BLaER1 treated with 17β-estradiol and CSF1 and Interleukin-3, amounts not matched to agents 10 nM and 100 nM (cell line): ENCODE data around the gene GEMIN7.

Experiments
- H3K27ac ChIP-seq, 11 experiments: shearing (Covaris generic); formaldehyde crosslinking; 2 replicates each; pipeline ENCODE4 v1.8.1; 2022
- H3K27me3 ChIP-seq, 11 experiments: shearing (Covaris generic); formaldehyde crosslinking; 2 replicates each; pipeline ENCODE4 v1.8.1; 2022
- H3K36me3 ChIP-seq, 11 experiments: shearing (Covaris generic); formaldehyde crosslinking; 2 replicates each; pipeline ENCODE4 v1.8.1; 2022
- H3K4me1 ChIP-seq, 10 experiments: shearing (Covaris generic); formaldehyde crosslinking; 2 replicates each; pipeline ENCODE4 v1.8.1; 2022
- H3K4me2 ChIP-seq, 11 experiments: shearing (Covaris generic); formaldehyde crosslinking; 2 replicates each; pipeline ENCODE4 v1.8.1; 2022
- H3K4me3 ChIP-seq, 10 experiments: shearing (Covaris generic); formaldehyde crosslinking; 2 replicates each; pipeline ENCODE4 v1.8.1; 2022
- H3K9ac ChIP-seq, 11 experiments: shearing (Covaris generic); formaldehyde crosslinking; 2 replicates each; pipeline ENCODE4 v1.8.1; 2022
- H3K9me3 ChIP-seq, 11 experiments: shearing (Covaris generic); formaldehyde crosslinking; replicated peaks in 1 of 11; 2 replicates each; pipeline ENCODE4 v1.8.1; 2022
- H4K20me1 ChIP-seq, 11 experiments: shearing (Covaris generic); formaldehyde crosslinking; 2 replicates each; pipeline ENCODE4 v1.8.1; 2022
- Cebpa-rat ChIP-seq, 11 experiments: shearing (Covaris generic); IDR thresholded peaks; 2 replicates each; pipeline ENCODE4 v1.8.1; 2022

The GEMIN7 gene

DNA sequence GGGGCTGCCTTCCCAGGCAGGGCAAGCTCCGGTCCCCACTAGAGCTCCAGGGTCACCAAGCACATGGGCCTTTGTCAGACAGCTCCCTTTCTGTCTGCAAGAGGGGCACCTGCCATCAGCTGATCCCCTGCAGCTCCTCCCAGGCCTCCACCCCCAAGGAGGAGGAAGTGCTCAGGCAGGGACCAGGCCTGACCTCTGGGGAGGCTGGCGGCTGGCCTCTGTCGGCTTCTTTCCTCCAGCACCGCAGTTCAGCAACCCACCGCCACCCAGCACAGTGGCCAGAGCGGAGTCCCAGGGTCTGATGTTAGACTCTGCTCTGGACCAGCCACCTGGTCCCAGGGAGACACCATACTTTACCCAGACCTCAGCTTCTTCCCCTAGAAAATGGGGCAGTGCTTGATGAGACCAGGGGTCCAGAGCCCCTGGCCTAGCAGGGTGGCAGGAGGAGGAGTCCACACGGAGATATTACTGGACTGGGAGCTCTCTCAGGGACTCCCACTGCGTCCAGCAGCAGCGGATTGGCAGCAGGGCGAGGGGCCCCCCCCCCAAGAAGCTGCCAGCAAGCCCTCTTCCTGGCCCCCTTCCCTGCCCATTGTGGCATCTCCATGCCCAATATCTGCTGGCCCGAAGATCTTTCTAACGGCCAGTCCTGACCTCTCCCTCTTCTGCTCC is 57.6 kb downstream of the GEMIN7 start:
- peaks cover 12 to 29% (median 20%) of the 10 kb centered on the region in 11 experiments for H3K36me3 ChIP-seq
- H3K9me3 ChIP-seq, result no peaks in the 10 kb centered on the region
- H3K9ac ChIP-seq, result peak overlapping the region; percentile 57 to 74 (median 70); a peak in 21 of 22 replicates
- peak overlapping the region in 9 of 10 experiments; percentile 5 to 55 (median 32); a peak in 14 of 20 replicates for H3K4me3 ChIP-seq
- peak overlapping the region; percentile 44 to 82 (median 74) for H3K27ac ChIP-seq
- H4K20me1 ChIP-seq, result peaks cover 33 to 98% (median 79%) of the 10 kb centered on the region in 11 experiments
- peaks cover 55 to 72% (median 61%) of the 10 kb centered on the region in 10 experiments for H3K4me1 ChIP-seq
- TF ChIP-seq Cebpa-rat (IDR thresholded peaks at IDR 0.05), result no peak
- no peaks in the 10 kb centered on the region for H3K27me3 ChIP-seq
- H3K4me2 ChIP-seq, result peak overlapping the region; percentile 85 to 98 (median 95)

DNA sequence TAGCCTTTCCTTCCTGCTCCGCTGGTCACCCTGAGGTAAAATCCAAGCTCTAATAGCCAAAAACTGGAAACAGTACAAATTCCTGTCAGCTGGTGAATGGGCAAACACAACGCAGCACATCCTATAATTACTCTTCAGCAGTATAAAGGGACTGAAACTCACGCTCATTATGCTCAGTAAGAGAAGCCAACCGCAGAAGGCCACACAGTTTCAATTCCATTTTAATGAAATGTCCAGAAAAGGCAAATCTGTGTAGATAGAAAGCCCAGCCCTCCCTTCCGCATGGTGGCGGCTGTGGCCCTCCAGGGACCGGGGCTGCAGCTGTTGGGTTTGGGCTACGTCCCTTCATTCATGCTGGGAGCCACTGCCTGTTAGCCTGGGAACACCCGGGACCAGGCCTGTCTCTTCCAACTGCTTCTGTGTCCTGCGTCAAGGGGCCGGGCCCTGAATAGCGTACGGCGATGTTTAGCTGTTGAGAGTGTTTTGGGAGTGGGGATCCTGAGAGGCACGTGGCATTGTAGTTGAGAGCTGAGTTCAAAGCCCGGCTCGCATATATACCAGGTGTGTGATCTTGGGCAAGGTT is 58.2 kb downstream of the GEMIN7 start:
- Histone ChIP-seq H3K4me1 (peaks cover 55 to 69% (median 59%) of the 10 kb centered on the region in 10 experiments), H3K9me3 (no peaks in the 10 kb centered on the region), H3K36me3 (peaks cover 18 to 29% (median 25%) of the 10 kb centered on the region in 11 experiments), H3K4me2 (peak overlapping the region; percentile 85 to 98 (median 95)), H3K4me3 (peak overlapping the region in 9 of 10 experiments; percentile 5 to 55 (median 32); a peak in 14 of 20 replicates), H4K20me1 (peaks cover 30 to 98% (median 79%) of the 10 kb centered on the region in 11 experiments; a peak in 21 of 22 replicates), H3K9ac (peak overlapping the region; percentile 57 to 74 (median 70); a peak in 21 of 22 replicates), H3K27ac (peak overlapping the region; percentile 44 to 82 (median 74)), H3K27me3 (no peaks in the 10 kb centered on the region)
- no peak for TF ChIP-seq Cebpa-rat (IDR thresholded peaks at IDR 0.05)

DNA sequence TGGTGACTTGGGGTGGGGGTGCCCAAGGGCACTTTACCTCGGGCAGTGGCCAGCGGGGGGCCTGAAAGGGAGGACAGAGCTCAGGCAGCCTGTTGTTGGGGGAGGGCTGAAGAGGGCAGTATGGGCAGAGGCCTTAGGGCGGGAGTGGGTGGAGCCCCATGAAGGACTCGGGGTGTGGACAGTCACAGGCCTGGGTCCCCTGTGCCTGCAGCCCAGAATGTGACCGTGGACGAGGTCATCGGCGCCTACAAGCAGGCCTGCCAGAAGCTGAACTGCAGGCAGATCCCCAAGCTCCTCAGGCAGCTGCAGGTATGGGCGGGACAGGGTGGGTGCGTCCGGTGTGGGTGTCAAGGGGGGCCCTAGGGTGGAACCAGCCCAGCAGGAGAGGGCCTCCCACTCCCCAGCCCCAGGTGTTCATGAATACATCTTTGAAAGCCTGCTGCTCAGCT is 59.3 kb downstream of the GEMIN7 start:
- no peak for TF ChIP-seq Cebpa-rat (IDR thresholded peaks at IDR 0.05)
- Histone ChIP-seq H3K36me3 (peaks cover 26 to 38% (median 30%) of the 10 kb centered on the region in 11 experiments), H4K20me1 (peaks cover 32 to 98% (median 86%) of the 10 kb centered on the region in 11 experiments), H3K9ac (peak overlapping the region in 7 of 11 experiments; percentile 2 to 74 (median 36); a peak in 7 of 22 replicates), H3K4me2 (peak overlapping the region; percentile 85 to 98 (median 95)), H3K4me1 (peaks cover 57 to 67% (median 59%) of the 10 kb centered on the region in 10 experiments), H3K27ac (peak overlapping the region in 8 of 11 experiments; percentile 36 to 82 (median 77); a peak in 8 of 22 replicates), H3K27me3 (no peaks in the 10 kb centered on the region), H3K4me3 (no peak overlapping the region), H3K9me3 (no peaks in the 10 kb centered on the region)

DNA sequence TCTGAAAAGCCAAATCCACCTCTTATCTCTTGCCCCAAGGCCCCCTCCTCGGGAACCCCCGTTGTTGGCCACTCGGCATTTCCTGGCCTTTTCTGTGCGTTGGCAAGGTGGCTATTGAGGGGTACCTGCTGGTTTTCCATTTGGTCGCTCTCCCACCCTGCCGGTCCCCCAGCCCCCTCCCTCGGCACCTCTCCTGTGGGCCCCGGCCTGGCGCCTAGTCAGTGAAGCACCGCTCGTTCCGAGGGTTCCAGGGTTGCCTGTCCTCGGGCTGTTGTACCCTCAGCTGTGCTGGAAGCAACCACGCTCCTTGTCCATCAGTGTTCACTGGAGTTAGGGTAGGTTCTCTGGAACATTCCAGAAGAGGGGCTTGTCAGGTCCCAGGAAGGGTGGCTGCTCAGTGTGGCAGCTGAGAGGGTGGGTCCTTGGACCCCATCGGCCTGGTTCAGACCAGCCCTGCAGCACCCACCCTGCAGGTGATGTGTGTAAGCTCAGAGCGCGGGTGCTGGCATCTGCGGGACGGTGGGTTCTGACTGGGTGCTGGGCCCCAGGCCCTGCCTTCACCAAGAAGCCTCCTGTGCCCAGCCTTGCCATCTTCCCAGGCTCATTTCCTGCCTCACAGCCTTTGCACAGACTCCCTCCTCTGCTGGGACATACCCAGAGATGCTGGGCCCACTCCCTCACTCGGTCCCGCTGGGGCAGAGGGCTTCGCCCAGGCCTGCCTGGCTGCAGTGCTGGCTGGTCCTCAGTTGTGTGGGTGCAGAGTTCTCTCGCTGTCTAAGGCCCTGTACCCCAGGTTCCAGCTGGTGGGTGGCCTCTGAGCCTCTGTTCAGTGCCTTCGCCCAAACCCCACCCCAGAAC is 60.5 kb downstream of the GEMIN7 start:
- H3K4me1 ChIP-seq, result peaks cover 47 to 60% (median 53%) of the 10 kb centered on the region in 10 experiments

DNA sequence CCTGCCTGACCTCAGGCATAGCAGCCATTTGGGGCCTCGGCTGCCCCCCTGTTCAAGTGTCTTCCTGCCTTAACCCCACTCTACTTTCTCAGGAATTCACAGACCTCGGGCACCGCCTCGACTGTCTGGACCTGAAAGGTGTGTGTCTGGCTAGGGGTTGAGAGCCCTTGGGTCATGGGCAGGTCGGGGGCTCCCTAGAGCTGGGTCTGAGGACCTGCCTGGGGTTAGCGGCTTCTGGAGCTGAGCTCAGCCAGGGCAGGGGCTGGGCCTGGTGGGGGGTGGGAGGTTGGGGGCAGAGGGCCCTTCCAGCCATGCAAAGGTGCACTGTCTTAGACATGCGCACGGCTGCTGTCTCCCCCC is 61.1 kb downstream of the GEMIN7 start:
- Histone ChIP-seq H3K27ac (peak overlapping the region in 4 of 11 experiments; percentile 6 to 34 (median 24); a peak in 3 of 22 replicates), H3K36me3 (peaks cover 38 to 56% (median 45%) of the 10 kb centered on the region in 11 experiments), H3K9me3 (no peaks in the 10 kb centered on the region), H4K20me1 (peaks cover 36 to 96% (median 82%) of the 10 kb centered on the region in 11 experiments), H3K9ac (no peak overlapping the region; a peak in 1 of 22 replicates), H3K4me3 (no peak overlapping the region), H3K4me1 (peaks cover 41 to 54% (median 47%) of the 10 kb centered on the region in 10 experiments), H3K27me3 (no peaks in the 10 kb centered on the region), H3K4me2 (no peak overlapping the region)
- TF ChIP-seq Cebpa-rat (IDR thresholded peaks at IDR 0.05), result no peak

More for the DNA sequence above, 60.5 kb downstream of the GEMIN7 start:
- no peak for TF ChIP-seq Cebpa-rat (IDR thresholded peaks at IDR 0.05)
- Histone ChIP-seq H3K4me3 (no peak overlapping the region), H3K4me2 (no peak overlapping the region), H3K36me3 (peaks cover 32 to 50% (median 39%) of the 10 kb centered on the region in 11 experiments), H3K27ac (peak overlapping the region in 4 of 11 experiments; percentile 6 to 34 (median 24); a peak in 4 of 22 replicates), H3K9me3 (no peaks in the 10 kb centered on the region), H3K9ac (peak overlapping the region in 2 of 11 experiments; percentile 7 to 22; a peak in 1 of 22 replicates), H3K27me3 (no peaks in the 10 kb centered on the region), H4K20me1 (peaks cover 35 to 96% (median 85%) of the 10 kb centered on the region in 11 experiments)

DNA sequence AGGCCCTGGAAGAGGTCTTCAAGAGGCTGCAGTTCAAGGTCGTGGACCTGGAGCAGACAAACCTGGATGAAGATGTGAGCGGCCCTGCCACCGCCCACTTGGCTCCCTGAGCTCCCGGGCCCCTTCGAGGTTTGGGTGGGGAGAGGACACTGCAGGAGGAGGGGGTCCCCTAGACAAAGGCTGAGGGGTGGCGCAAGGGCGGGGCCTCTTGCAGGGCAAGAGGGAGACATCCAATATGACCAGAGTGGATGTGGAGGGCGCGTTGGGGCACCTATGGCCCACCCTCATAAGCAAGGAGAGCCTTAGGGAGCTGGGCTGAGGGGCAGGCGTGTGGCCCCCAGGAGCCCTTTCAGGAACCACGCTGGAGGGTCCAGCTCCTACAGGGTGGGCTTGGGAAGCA is 61.5 kb downstream of the GEMIN7 start:
- Histone ChIP-seq H4K20me1 (peaks cover 36 to 95% (median 77%) of the 10 kb centered on the region in 11 experiments), H3K27me3 (no peaks in the 10 kb centered on the region), H3K9ac (peak overlapping the region in 2 of 11 experiments; percentile 24 to 41; a peak in 1 of 22 replicates), H3K36me3 (peaks cover 42 to 60% (median 49%) of the 10 kb centered on the region in 11 experiments), H3K4me3 (no peak overlapping the region), H3K4me2 (no peak overlapping the region), H3K4me1 (peaks cover 37 to 50% (median 43%) of the 10 kb centered on the region in 10 experiments), H3K27ac (0 out of 22 replicates have a peak overlapping the region, but pooled peaks of 1 of the 11 experiments have one; percentile 12), H3K9me3 (no peaks in the 10 kb centered on the region)
- TF ChIP-seq Cebpa-rat (IDR thresholded peaks at IDR 0.05), result no peak
